ACHN (cell line): ENCODE results near the gene ATAT1.

Experiments used
- DNase-seq: peaks from one replicate; pipeline ENCODE4 v3.0.0-alpha.2; 2015
- in situ Hi-C: cut with HindIII; loops from 2 replicates; pipeline ENCODE4 v1.10.0; 2017; ENCODE audit warnings: low sequenced_read_pairs, low pct_ligation_motif_present, low pct_unique_long_range_greater_than_20kb

Gene ATAT1

DNA sequence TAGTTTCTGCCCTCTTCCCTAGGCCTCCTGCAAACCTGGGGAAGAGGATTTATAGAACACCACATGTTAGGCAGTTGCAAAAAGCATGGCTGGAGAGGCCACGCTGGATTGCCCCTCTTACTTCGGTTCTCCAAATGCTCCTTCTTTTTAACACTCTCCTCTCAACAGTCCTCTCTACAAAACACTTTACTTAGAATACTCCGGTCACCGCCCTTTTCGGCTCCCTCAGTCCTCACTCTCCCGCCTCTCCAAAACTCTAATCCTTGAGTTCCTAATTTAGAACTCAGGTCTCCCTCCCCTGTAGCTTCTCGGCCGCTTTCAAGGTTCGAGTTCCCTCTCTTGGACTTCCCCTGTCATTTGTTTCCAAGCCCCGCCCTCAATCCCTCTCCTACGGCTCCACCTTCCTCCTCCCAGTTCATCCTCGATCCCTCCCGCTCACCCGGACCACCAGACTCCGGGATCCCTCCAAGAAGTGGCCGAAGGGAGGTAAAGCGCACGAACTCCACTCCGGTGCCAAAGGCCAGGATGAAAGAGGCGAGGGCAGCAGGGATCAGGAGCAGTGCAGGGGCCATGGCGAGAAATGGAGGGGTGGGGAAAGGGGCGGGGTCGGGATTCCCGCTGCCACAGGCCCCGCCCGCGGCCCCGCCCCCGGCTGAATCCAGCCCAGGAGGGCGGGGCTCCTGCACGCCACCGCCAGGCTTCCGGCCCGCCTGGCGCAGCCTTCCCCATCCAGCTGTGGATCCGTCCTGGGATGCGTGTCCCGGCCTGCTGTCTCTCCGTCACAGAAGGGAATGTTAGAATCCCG, 63.9 kb downstream of the ATAT1 start, which contains the start of gene NRM:
Gene NRM, minus strand, starts transcription at position 582 of the 805 bp plus-strand sequence. Its CDS starts 10 bp downstream, at position 572.
- in situ Hi-C loops, result no loop called here
- DNase-seq, result peak; percentile 77

GRCh38 chr6:30691208-30691847, 64.7 kb downstream of the ATAT1 start:
- in situ Hi-C loops, result no loop called here
- no peak for DNase-seq
